ENCODE data around the gene TGIF2. TPM values are rescaled to one million over a fixed set of nuclear protein-coding genes. Genes with fewer than 3 reads are reported as not detected.
A peak's percentile ranks its signal among the peaks of the same experiment; 100 is the strongest.

Gene TGIF2
- total and polyA plus RNA-seq, 2 experiments from 2014 or later: 6.7 to 9.3 TPM

DNA sequence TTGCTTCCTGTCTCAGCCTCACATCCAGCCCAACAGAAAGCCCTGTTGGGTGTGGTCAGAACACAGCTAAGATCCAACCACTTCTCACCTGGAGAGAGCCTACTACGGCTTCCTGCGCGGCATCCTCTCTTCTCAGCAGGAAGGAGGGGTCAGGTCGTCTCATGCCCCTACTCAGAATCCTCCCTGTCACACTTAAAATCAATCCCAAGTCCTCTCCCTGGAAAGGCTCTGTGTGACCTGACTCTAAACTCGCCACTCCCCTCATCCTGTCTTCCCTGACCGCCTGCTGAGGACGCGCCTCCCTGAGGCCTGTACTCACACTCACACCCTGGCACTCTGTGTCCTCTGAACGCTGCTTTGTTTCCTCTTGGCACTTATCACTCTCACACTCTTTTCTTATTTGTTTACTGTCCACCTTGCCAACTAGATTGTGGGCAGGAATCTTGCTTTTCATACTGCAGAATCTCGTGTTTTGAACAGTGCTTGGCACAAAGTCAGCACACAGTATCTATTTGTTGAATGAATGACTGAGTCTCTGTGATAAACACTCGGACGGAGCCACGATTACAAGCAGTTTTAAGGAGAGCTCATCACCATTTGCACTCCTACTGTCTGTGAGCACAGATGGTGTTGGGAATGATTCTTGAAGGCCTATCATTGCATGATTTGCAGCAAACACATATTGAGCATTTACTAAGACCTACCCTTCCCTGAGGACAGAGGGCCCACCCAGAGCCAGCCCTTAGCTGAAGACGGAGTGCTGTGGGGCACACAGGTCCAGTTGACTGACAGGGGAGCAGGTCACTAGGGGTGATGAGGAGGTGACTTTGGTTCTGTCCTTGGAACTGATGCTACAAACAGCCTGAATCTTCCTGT lies 50.9 kb downstream of the TGIF2 start:
- no peak for TF ChIP-seq EZH2 (IDR thresholded peaks at IDR 0.05; ENCODE audit: insufficient read depth, poor library complexity, severe bottlenecking)
- 0 out of 2 replicates have a peak overlapping the region, but pooled peaks have one; percentile 21 for H2AFZ ChIP-seq
- no peak overlapping the region for H3K4me3 ChIP-seq

DNA sequence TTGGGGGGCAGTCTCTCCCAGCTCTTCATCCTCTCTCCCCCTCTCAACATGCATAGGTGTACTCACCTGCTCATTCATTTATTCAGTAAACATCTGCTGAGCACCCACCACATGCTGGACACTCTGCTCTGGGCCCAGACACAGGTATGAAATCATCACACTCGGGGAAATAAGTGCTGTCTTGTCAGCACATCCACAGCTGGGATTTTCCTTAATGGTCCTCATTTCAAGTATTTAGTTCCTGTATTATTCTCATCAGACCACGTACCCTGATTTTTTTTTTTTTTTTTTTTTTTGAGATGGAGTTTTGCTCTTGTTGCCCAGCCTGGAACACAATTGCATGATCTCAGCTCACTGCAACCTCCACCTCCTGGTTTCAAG lies 51.5 kb downstream of the TGIF2 start:
- H3K9ac ChIP-seq: no peak overlapping the region
- no peaks in the 10 kb centered on the region for H3K4me1 ChIP-seq (ENCODE audit: insufficient read depth)
- WGBS, 2 experiments (ENCODE audit: low coverage in 1 of 2, low lambda C conversion rate in 2 of 2, missing lambda C conversion rate in 2 of 2): 46 to 52% methylated on average over 2 of the region's 2 CpGs
- H3K36me3 ChIP-seq (ENCODE audit: low read depth): no peaks in the 10 kb centered on the region
- in situ Hi-C loops (cut with MboI): no loop called here
- no peak for DNase-seq
- TF ChIP-seq EZH2 (IDR thresholded peaks at IDR 0.05; ENCODE audit: insufficient read depth, poor library complexity, severe bottlenecking) (no peak), EZH2phosphoT487 (IDR thresholded peaks at IDR 0.05; ENCODE audit: insufficient read depth, low read depth) (no peak)
- H3K27ac ChIP-seq: no peak overlapping the region
- H4K20me1 ChIP-seq (ENCODE audit: insufficient read depth): no peaks in the 10 kb centered on the region
- no peak overlapping the region for H3K4me2 ChIP-seq (ENCODE audit: unreplicated experiment)
- H3K9me3 ChIP-seq (ENCODE audit: low read depth): no peaks in the 10 kb centered on the region
- no peaks in the 10 kb centered on the region for H3F3A ChIP-seq (ENCODE audit: insufficient read depth)
- no peaks in the 10 kb centered on the region for H3K27me3 ChIP-seq (replicated peaks; ENCODE audit: insufficient read depth)
- H2AFZ ChIP-seq: no peak overlapping the region
- H3K4me3 ChIP-seq: no peak overlapping the region
- H3K9me2 ChIP-seq (ENCODE audit: insufficient read depth): no peaks in the 10 kb centered on the region
- no peaks in the 10 kb centered on the region for H3K79me2 ChIP-seq (ENCODE audit: insufficient read depth)

More for the DNA sequence above, 50.9 kb downstream of the TGIF2 start:
- Histone ChIP-seq H3K36me3 (ENCODE audit: low read depth) (no peaks in the 10 kb centered on the region), H3K79me2 (ENCODE audit: insufficient read depth) (no peaks in the 10 kb centered on the region), H3K27ac (no peak overlapping the region), H3K4me2 (ENCODE audit: unreplicated experiment) (no peak overlapping the region), H3K4me1 (ENCODE audit: insufficient read depth) (no peaks in the 10 kb centered on the region), H3K27me3 (replicated peaks; ENCODE audit: insufficient read depth) (no peaks in the 10 kb centered on the region), H3K9ac (no peak overlapping the region), H3F3A (ENCODE audit: insufficient read depth) (no peaks in the 10 kb centered on the region), H3K9me3 (ENCODE audit: low read depth) (no peaks in the 10 kb centered on the region), H3K9me2 (ENCODE audit: insufficient read depth) (no peaks in the 10 kb centered on the region), H4K20me1 (ENCODE audit: insufficient read depth) (no peaks in the 10 kb centered on the region)
- in situ Hi-C loops (cut with MboI): no loop called here
- 42 to 49% methylated on average over 14 of the region's 14 CpGs for WGBS, 2 experiments (ENCODE audit: low coverage in 1 of 2, low lambda C conversion rate in 2 of 2, missing lambda C conversion rate in 2 of 2)
- no peak for DNase-seq

DNA sequence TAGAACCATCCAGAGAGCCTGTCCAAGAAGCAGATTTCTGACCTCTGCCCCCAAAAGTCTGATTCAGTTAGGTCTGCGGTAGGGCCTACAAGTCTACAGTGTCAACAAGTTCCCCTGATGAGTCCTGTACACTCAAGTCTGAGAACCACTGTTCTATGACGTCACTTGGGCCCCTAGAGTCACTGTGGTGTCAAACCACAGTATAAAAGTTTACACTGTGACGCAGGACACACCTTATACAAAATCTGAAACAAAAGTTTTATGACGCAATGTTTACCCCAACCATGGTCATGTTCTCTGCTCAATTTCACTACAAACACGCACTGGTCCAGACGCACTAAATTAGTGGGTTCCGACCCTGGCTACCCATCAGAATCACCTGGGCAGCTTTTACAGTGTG lies 54.7 kb downstream of the TGIF2 start:
- Histone ChIP-seq H3K4me2 (ENCODE audit: unreplicated experiment) (no peak overlapping the region), H3K36me3 (ENCODE audit: low read depth) (no peaks in the 10 kb centered on the region), H3K4me1 (ENCODE audit: insufficient read depth) (no peaks in the 10 kb centered on the region), H3K27me3 (replicated peaks; ENCODE audit: insufficient read depth) (no peaks in the 10 kb centered on the region), H3K9me3 (ENCODE audit: low read depth) (no peaks in the 10 kb centered on the region), H3K27ac (no peak overlapping the region), H3F3A (ENCODE audit: insufficient read depth) (no peaks in the 10 kb centered on the region), H2AFZ (no peak overlapping the region), H4K20me1 (ENCODE audit: insufficient read depth) (no peaks in the 10 kb centered on the region), H3K4me3 (no peak overlapping the region), H3K9ac (no peak overlapping the region), H3K9me2 (ENCODE audit: insufficient read depth) (no peaks in the 10 kb centered on the region), H3K79me2 (ENCODE audit: insufficient read depth) (no peaks in the 10 kb centered on the region)
- no peak for DNase-seq
- 90 to 92% methylated on average over 7 of the region's 7 CpGs for WGBS, 2 experiments (ENCODE audit: low coverage in 1 of 2, low lambda C conversion rate in 2 of 2, missing lambda C conversion rate in 2 of 2)
- no peak for TF ChIP-seq EZH2phosphoT487 (IDR thresholded peaks at IDR 0.05; ENCODE audit: insufficient read depth, low read depth)
- TF ChIP-seq EZH2 (IDR thresholded peaks at IDR 0.05; ENCODE audit: insufficient read depth, poor library complexity, severe bottlenecking): no peak
- in situ Hi-C loops (cut with MboI): no loop called here

DNA sequence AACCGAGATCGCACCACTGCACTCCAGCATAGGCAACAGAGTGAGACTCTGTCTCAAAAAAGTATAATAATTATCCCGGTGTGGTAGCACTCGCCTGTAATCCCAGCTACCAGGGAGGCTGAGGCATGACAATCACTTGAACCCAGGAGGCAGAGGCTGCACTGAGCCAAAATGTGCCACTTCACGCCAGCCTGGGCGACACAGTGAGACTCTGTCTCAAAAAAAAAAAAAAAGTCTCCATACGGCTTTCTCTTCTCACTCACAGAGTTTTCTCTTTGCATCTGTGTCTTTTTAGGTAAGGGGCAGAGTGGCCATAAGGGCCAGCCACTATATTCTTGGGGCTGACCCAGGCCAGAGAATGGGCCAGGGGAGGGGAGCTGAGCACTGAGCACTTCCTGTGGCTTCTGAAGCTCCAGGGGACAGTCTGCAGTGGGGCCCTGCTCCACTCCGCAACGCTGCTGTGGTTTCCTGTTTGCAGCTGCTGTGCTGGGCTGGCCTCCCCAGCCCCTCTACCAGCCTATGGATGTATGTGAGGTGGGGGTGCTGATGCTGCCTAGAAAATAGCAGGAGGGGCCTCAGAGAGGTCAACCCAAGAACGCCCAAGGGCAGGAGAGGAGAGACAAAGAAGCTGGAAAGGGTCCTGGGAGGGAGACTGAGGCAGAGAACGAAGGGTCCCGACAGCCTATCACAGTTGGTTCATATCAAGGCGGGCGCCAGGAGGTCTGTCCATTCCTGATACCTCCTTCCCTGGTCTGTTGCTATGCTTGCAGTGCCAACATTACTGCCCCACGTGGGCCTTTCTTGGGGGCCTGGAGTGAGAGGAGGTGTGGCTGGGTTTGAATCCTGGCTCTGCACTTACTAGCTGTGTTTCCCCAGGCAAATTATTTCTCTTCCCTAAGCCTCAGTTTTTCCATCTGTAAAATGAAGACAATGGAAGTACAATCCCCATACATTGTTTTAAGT lies 56.6 kb downstream of the TGIF2 start:
- WGBS, 2 experiments (ENCODE audit: low coverage in 1 of 2, low lambda C conversion rate in 2 of 2, missing lambda C conversion rate in 2 of 2): 74 to 76% methylated on average over 15 of the region's 15 CpGs
- Histone ChIP-seq H3K27ac (no peak overlapping the region), H3K79me2 (ENCODE audit: insufficient read depth) (no peaks in the 10 kb centered on the region), H2AFZ (no peak overlapping the region), H3K4me1 (ENCODE audit: insufficient read depth) (no peaks in the 10 kb centered on the region), H3K27me3 (replicated peaks; ENCODE audit: insufficient read depth) (no peaks in the 10 kb centered on the region), H3K9me2 (ENCODE audit: insufficient read depth) (no peaks in the 10 kb centered on the region), H3K9me3 (ENCODE audit: low read depth) (no peaks in the 10 kb centered on the region), H4K20me1 (ENCODE audit: insufficient read depth) (no peaks in the 10 kb centered on the region), H3F3A (ENCODE audit: insufficient read depth) (no peaks in the 10 kb centered on the region), H3K36me3 (ENCODE audit: low read depth) (no peaks in the 10 kb centered on the region), H3K4me2 (ENCODE audit: unreplicated experiment) (no peak overlapping the region), H3K4me3 (no peak overlapping the region), H3K9ac (no peak overlapping the region)
- TF ChIP-seq EZH2phosphoT487 (IDR thresholded peaks at IDR 0.05; ENCODE audit: insufficient read depth, low read depth): no peak
- DNase-seq: no peak
- in situ Hi-C loops (cut with MboI): no loop called here

Measured in GM23248 (cell line).